Loucy (cell line): Measurements from ENCODE around the gene PDXK.
"Not testable (repeated sequence)": the region's sequence is repeated elsewhere in the genome, so short reads cannot be mapped to it uniquely, and the experiment has no call there.

Source experiments
- H2AFZ ChIP-seq: fragments of 200-600 bp; sonication (generic); 2 replicates; pipeline ENCODE4 v1.6.0; 2016; ENCODE audit warnings: antibody characterized with exemption, mild to moderate bottlenecking, low read length, moderate library complexity
- H3F3A ChIP-seq: fragments of 200-600 bp; 2 replicates; pipeline ENCODE4 v1.6.0; 2016; ENCODE audit warnings: antibody characterized with exemption, low read depth, mild to moderate bottlenecking
- H3K27me3 ChIP-seq: fragments of 200-600 bp; sonication (generic); 2 replicates; pipeline ENCODE4 v1.6.1; 2014; ENCODE audit warnings: low read length, mild to moderate bottlenecking; ENCODE audit not compliant: insufficient read depth, poor library complexity, severe bottlenecking
- H3K36me3 ChIP-seq: fragments of 200-600 bp; sonication (generic); 2 replicates; pipeline ENCODE4 v1.6.1; 2016; ENCODE audit warnings: low read length; ENCODE audit not compliant: insufficient read depth
- H3K4me1 ChIP-seq: fragments of 200-600 bp; sonication (generic); 2 replicates; pipeline ENCODE4 v1.5.1; 2014; ENCODE audit warnings: low read length, mild to moderate bottlenecking; ENCODE audit not compliant: insufficient read depth, poor library complexity, severe bottlenecking
- H3K4me2 ChIP-seq: fragments of 200-600 bp; sonication (generic); 2 replicates; pipeline ENCODE4 v1.6.0; 2014; ENCODE audit warnings: antibody characterized with exemption, low read length, low read depth, mild to moderate bottlenecking; ENCODE audit not compliant: poor library complexity, severe bottlenecking
- H3K4me3 ChIP-seq: fragments of 200-600 bp; sonication (generic); 2 replicates; pipeline ENCODE4 v1.5.1; 2014; ENCODE audit warnings: low read length, mild to moderate bottlenecking, mixed read lengths; ENCODE audit not compliant: poor library complexity, severe bottlenecking
- H3K79me2 ChIP-seq: fragments of 200-600 bp; sonication (generic); 2 replicates; pipeline ENCODE4 v1.6.1; 2014; ENCODE audit warnings: low read length; ENCODE audit not compliant: insufficient read depth
- H3K9ac ChIP-seq: fragments of 200-600 bp; sonication (generic); 2 replicates; pipeline ENCODE4 v1.6.0; 2014; ENCODE audit warnings: mild to moderate bottlenecking, low read depth, low read length, moderate library complexity; ENCODE audit not compliant: poor library complexity, severe bottlenecking
- H3K9me2 ChIP-seq: fragments of 200-600 bp; sonication (generic); replicated peaks from 2 replicates; pipeline ENCODE4 v1.6.1; 2016; ENCODE audit warnings: low read depth, low read length, mixed read lengths
- H3K9me3 ChIP-seq: fragments of 200-600 bp; sonication (generic); 2 replicates; pipeline ENCODE4 v1.6.1; 2014; ENCODE audit warnings: mild to moderate bottlenecking, antibody characterized with exemption, low read length, low read depth; ENCODE audit not compliant: insufficient read depth
- H4K20me1 ChIP-seq: fragments of 200-600 bp; sonication (generic); 2 replicates; pipeline ENCODE4 v1.6.0; 2014; ENCODE audit warnings: antibody characterized with exemption, low read length, mild to moderate bottlenecking; ENCODE audit not compliant: insufficient read depth, poor library complexity, severe bottlenecking
- EZH2phosphoT487 ChIP-seq: fragments of 200-600 bp; IDR thresholded peaks from 2 replicates; pipeline ENCODE4 v1.6.1; 2018; ENCODE audit warnings: antibody characterized with exemption, mild to moderate bottlenecking, moderate library complexity, borderline replicate concordance
- TF ChIP-seq, protein P1 (sequence below): fragments of 200-600 bp; sonication (generic); conservative IDR thresholded peaks from 2 replicates; pipeline ENCODE4 v1.5.1; 2014; ENCODE audit warnings: mild to moderate bottlenecking, antibody characterized with exemption, low read length

PDXK gene

DNA sequence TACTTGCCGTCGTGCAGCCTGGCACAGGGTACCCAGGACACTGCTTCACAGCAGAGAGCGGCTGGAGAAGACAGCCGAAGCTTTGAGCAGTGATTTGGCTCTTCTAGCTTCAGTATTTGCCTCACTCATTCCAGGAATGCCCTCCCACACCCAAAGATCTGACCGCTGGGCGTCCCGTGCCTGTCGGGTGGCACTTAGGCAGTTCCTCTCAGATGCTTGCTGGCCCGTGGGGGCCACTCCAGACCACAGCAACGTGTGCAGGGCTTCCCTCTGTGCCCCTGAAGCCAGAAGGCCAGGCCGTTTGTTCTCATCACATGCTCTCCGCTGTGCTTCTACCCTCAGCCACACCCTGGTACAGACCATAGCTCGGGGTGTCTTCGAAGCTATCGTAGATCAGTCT, 42.5 kb upstream of the PDXK start:
- Histone ChIP-seq H3F3A (no peaks in the 10 kb centered on the region), H3K4me2 (no peak overlapping the region), H3K4me1 (no peaks in the 10 kb centered on the region), H3K9me2 (no peaks in the 10 kb centered on the region), H2AFZ (no peak overlapping the region), H3K9me3 (no peaks in the 10 kb centered on the region), H3K27me3 (no peaks in the 10 kb centered on the region), H3K36me3 (peaks cover 77% of the 10 kb centered on the region; the same call in 1 of the 2 replicates), H4K20me1 (peaks cover 3% of the 10 kb centered on the region), H3K4me3 (no peak overlapping the region), H3K9ac (no peak overlapping the region), H3K79me2 (no peaks in the 10 kb centered on the region)
- TF ChIP-seq, protein P1, sequence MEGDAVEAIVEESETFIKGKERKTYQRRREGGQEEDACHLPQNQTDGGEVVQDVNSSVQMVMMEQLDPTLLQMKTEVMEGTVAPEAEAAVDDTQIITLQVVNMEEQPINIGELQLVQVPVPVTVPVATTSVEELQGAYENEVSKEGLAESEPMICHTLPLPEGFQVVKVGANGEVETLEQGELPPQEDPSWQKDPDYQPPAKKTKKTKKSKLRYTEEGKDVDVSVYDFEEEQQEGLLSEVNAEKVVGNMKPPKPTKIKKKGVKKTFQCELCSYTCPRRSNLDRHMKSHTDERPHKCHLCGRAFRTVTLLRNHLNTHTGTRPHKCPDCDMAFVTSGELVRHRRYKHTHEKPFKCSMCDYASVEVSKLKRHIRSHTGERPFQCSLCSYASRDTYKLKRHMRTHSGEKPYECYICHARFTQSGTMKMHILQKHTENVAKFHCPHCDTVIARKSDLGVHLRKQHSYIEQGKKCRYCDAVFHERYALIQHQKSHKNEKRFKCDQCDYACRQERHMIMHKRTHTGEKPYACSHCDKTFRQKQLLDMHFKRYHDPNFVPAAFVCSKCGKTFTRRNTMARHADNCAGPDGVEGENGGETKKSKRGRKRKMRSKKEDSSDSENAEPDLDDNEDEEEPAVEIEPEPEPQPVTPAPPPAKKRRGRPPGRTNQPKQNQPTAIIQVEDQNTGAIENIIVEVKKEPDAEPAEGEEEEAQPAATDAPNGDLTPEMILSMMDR: no peak
- TF ChIP-seq EZH2phosphoT487: no peak

- Histone ChIP-seq H4K20me1 (peaks cover 3% of the 10 kb centered on the region), H3K9me2 (no peaks in the 10 kb centered on the region), H2AFZ (no peak overlapping the region), H3K4me3 (no peak overlapping the region), H3K9me3 (no peaks in the 10 kb centered on the region), H3F3A (no peaks in the 10 kb centered on the region), H3K36me3 (peaks cover 74% of the 10 kb centered on the region; the same call in 1 of the 2 replicates), H3K4me1 (no peaks in the 10 kb centered on the region), H3K4me2 (no peak overlapping the region), H3K9ac (no peak overlapping the region), H3K27me3 (no peaks in the 10 kb centered on the region), H3K79me2 (no peaks in the 10 kb centered on the region)
- TF ChIP-seq, protein P1: no peak
- TF ChIP-seq EZH2phosphoT487: no peak
Measured at GRCh38 chr21:43679951-43680350, 39.0 kb upstream of the PDXK start.

DNA sequence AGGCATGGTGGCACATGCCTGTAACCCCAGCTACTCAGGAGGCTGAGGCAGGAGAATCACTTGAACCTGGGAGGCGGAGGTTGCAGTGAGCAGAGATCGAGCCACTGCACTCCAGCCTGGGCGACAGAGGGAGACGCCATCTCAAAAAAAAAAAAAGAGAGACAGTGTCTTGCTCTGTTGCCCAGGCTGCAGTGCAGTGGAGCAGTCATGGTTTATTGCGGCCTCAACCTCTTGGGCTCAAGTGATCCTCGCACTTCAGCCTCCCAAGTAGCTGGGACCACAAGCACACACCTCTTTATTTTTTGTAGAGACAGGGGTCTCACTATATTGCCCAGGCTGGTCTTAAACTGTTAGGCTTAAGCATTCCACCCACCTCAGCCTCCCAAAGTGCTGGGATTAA, 38.5 kb upstream of the PDXK start:
- not testable (repeated sequence) for H3K79me2 ChIP-seq, H4K20me1 ChIP-seq, H3K9ac ChIP-seq, H3K9me2 ChIP-seq, H3F3A ChIP-seq, H3K4me1 ChIP-seq, H3K9me3 ChIP-seq, H3K4me2 ChIP-seq, H2AFZ ChIP-seq, H3K4me3 ChIP-seq, H3K27me3 ChIP-seq
- H3K36me3 ChIP-seq: peaks cover 75% of the 10 kb centered on the region; the same call in 1 of the 2 replicates

GRCh38 chr21:43681650-43682049, 37.3 kb upstream of the PDXK start:
- H3K9me2 ChIP-seq: no peaks in the 10 kb centered on the region
- H3K9me3 ChIP-seq: no peaks in the 10 kb centered on the region
- TF ChIP-seq, protein P1: no peak
- TF ChIP-seq EZH2phosphoT487: no peak
- peaks cover 3% of the 10 kb centered on the region for H4K20me1 ChIP-seq
- H3F3A ChIP-seq: no peaks in the 10 kb centered on the region
- no peak overlapping the region for H2AFZ ChIP-seq
- H3K4me3 ChIP-seq: no peak overlapping the region
- H3K4me2 ChIP-seq: no peak overlapping the region
- no peaks in the 10 kb centered on the region for H3K4me1 ChIP-seq
- no peaks in the 10 kb centered on the region for H3K27me3 ChIP-seq
- peaks cover 76% of the 10 kb centered on the region; the same call in 1 of the 2 replicates for H3K36me3 ChIP-seq
- no peak overlapping the region for H3K9ac ChIP-seq
- no peaks in the 10 kb centered on the region for H3K79me2 ChIP-seq
